Measurements from ENCODE around the gene ATP7B. TPM values are rescaled to one million over a fixed set of nuclear protein-coding genes. Genes with fewer than 3 reads are reported as not detected.

Gene ATP7B
- total and polyA plus RNA-seq, 8 donors = 2.0 to 6.0 (median 2.6) TPM

GRCh38 chr13:51961493-51962403 lies 49.5 kb downstream of the ATP7B start:
- DNase-seq (no peak), ATAC-seq (no peak), FAIRE-seq (no peak)
- TF ChIP-seq CTCF (IDR thresholded peaks at IDR 0.05) = no peak
- no peaks in the 10 kb centered on the region for H3K36me3 ChIP-seq
- 89 to 92% methylated on average over 5 of the region's 5 CpGs for WGBS, 2 donors
- H3K9me3 ChIP-seq = no peaks in the 10 kb centered on the region
- no peak overlapping the region for H3K4me3 ChIP-seq
- H3K4me1 ChIP-seq = no peaks in the 10 kb centered on the region
- no peak overlapping the region for H3K27ac ChIP-seq
- intact Hi-C loops (cut with DNase I) = no loop called here
- H3K27me3 ChIP-seq = no peaks in the 10 kb centered on the region

GRCh38 chr13:51960766-51961165 lies 50.5 kb downstream of the ATP7B start:
- H3K4me3 ChIP-seq = no peak overlapping the region
- 96% methylated on average over 4 of the region's 4 CpGs for WGBS, 2 donors
- ATAC-seq = no peak

GRCh38 chr13:51959773-51960172 lies 51.5 kb downstream of the ATP7B start:
- intact Hi-C loops (cut with DNase I) = no loop called here
- H3K27me3 ChIP-seq = no peaks in the 10 kb centered on the region
- ATAC-seq (no peak), FAIRE-seq (no peak), DNase-seq (no peak)
- H3K36me3 ChIP-seq = no peaks in the 10 kb centered on the region
- H3K4me3 ChIP-seq = no peak overlapping the region
- WGBS, 2 donors = 94% methylated on average over 3 of the region's 3 CpGs
- H3K9me3 ChIP-seq = no peaks in the 10 kb centered on the region
- H3K4me1 ChIP-seq = no peaks in the 10 kb centered on the region
- TF ChIP-seq CTCF (IDR thresholded peaks at IDR 0.05) = no peak
- no peak overlapping the region for H3K27ac ChIP-seq

More at GRCh38 chr13:51960766-51961165, 50.5 kb downstream of the ATP7B start:
- H3K27me3 ChIP-seq = no peaks in the 10 kb centered on the region
- no peak for TF ChIP-seq CTCF (IDR thresholded peaks at IDR 0.05)
- H3K4me1 ChIP-seq = no peaks in the 10 kb centered on the region
- H3K27ac ChIP-seq = no peak overlapping the region
- H3K9me3 ChIP-seq = no peaks in the 10 kb centered on the region
- no peak for DNase-seq
- H3K36me3 ChIP-seq = no peaks in the 10 kb centered on the region
- intact Hi-C loops (cut with DNase I) = no loop called here
- no peak for FAIRE-seq

- FAIRE-seq = no peak
Measured at GRCh38 chr13:51958217-51958547, 53.1 kb downstream of the ATP7B start.

More at GRCh38 chr13:51958217-51958547, 53.1 kb downstream of the ATP7B start:
- Histone ChIP-seq H3K4me1 (no peaks in the 10 kb centered on the region), H3K27ac (no peak overlapping the region), H3K4me3 (no peak overlapping the region), H3K36me3 (no peaks in the 10 kb centered on the region), H3K9me3 (no peaks in the 10 kb centered on the region), H3K27me3 (no peaks in the 10 kb centered on the region)
- no peak for TF ChIP-seq CTCF (IDR thresholded peaks at IDR 0.05)
- intact Hi-C loops (cut with DNase I) = no loop called here
- ATAC-seq (peak in 1 of 4 donors; percentile 61), DNase-seq (no peak)
- 87% methylated on average over 8 of the region's 8 CpGs for WGBS, 2 donors

Measured in pancreas (tissue), 10 donors.